ENCODE measurements around the gene PDLIM1. TPM values are rescaled to one million over a fixed set of nuclear protein-coding genes. Genes with fewer than 3 reads are reported as not detected.

PDLIM1 gene
- total RNA-seq, 1 experiment from 2014 or later = not detected

GRCh38 chr10:95321554-95322301, 30.9 kb upstream of the PDLIM1 start:
- in situ Hi-C loops (cut with HindIII; ENCODE audit: low sequenced_read_pairs) = no loop called here
- DNase-seq (ENCODE audit: low spot score) = no peak

DNA sequence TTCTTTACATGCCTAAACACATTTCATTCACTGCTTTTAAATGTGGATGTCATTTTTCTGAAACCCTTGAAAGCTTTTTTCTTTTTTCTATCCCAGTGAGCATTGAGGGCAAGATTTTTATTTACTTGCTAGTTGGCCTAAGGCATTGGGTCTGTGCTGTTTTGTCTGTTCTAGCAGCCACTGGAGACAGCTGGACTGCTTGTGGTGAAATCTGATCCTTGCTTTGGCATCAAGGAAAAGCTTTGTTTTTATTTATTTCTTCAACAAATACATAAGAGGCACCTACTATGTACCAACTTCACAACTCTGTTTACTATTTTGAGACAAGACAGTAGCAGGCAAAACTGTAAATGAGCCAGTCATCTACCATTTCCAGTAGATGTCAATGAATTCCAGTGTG, 28.4 kb upstream of the PDLIM1 start:
- DNase-seq (ENCODE audit: low spot score) = no peak
- in situ Hi-C loops (cut with HindIII; ENCODE audit: low sequenced_read_pairs) = no loop called here

DNA sequence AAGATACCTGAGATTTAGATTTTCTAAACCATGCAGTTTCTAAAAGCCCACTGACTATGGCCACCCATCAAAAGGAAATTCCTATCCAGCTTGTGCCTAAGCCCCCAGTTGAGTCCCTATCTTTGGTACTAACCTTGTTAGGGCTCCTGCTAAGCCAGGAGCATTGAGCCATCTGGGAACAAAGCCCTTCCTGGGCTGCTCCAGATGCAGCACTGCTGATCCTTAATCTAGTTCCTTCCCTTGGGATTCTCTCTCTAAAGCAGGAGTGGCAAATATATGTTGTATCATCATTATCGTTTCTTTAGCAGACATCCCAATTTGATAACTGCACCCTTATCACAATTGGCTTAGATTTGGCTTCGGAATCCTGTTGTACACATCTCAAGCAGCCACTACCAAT, 24.7 kb upstream of the PDLIM1 start:
- no peak for DNase-seq (ENCODE audit: low spot score)
- in situ Hi-C loops (cut with HindIII; ENCODE audit: low sequenced_read_pairs) = no loop called here

DNA sequence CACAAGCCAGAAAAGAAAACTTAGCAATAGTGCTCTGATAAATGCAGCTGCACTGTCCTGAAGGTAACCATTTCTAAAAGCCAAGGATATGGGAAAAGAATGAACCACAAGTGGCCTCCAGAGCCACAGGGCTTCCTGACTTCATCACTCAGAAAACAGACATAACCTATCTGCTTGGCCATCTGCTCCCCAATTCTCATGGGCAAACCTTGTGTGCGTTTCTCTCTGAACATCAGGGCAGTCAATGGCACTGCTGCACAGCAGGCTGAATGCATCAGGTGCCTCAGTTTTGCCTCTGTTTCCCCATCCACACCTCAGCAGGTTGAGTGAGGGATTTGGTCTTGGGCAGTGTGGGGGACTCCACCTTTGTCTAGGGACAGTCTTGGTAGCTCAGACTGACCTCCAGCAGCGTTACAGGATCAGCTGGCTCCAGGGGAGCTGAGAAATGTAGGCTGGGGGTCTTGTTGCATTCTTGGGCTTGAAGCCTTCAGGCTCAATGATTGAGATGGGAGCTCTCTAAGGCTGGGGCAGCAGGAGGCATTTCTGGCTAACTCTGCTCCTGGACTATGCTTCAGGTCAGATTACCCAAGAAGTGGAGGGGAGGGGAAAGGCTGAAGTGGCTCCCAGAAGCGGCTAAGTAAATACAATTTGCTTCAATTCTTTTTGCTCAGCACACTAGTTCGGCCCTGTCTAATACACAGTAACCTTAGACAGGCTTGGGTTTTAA, 23.6 kb upstream of the PDLIM1 start:
- in situ Hi-C loops (cut with HindIII; ENCODE audit: low sequenced_read_pairs) = no loop called here
- DNase-seq (ENCODE audit: low spot score) = no peak

DNA sequence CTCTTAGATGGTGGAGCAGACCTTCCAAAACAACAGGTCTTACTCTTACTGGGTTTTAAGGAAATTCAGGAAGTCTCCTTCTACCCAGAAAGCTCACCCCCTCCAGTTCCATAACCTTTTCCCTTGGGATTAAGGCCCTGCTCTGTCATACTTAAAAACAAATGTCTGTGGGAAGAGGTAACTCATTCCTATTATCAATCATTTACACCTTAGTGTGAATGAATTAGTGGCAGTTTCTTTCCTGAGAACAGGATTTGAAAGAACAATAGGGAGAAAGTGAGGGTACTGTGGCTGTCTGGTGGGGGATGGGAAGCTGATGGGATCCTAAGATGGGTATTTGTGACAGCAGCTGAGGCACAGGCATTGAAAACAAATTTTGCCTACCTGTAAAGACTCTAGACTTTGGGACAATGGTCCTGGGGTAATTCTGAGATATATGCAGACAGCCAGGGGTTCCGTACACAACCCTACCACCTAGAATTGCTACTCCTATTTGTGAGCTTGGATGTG, 22.2 kb upstream of the PDLIM1 start:
- in situ Hi-C loops (cut with HindIII; ENCODE audit: low sequenced_read_pairs) = no loop called here
- DNase-seq (ENCODE audit: low spot score) = no peak

DNA sequence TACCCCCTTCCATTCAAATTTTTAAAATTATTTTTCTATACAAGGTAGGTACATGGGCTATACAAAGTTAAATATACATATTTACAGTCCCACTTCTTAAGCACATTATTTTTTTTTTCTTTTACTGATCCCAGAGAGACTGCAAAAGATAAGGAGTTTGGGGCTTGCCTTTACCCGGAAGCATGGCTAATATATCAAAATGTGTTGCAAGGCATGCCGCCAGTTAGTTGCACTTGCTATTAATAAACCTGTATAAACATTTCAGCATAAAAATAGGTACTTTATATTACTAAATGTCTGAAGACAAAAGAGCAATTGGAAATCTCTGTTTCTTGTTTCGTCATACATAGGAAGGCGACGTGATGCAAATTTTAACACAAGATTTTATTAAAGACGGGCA, 21.5 kb upstream of the PDLIM1 start:
- in situ Hi-C loops (cut with HindIII; ENCODE audit: low sequenced_read_pairs) = no loop called here
- no peak for DNase-seq (ENCODE audit: low spot score)

- DNase-seq (ENCODE audit: low spot score) = no peak
- in situ Hi-C loops (cut with HindIII; ENCODE audit: low sequenced_read_pairs) = no loop called here
Measured at GRCh38 chr10:95309958-95310357, 19.2 kb upstream of the PDLIM1 start.

DNA sequence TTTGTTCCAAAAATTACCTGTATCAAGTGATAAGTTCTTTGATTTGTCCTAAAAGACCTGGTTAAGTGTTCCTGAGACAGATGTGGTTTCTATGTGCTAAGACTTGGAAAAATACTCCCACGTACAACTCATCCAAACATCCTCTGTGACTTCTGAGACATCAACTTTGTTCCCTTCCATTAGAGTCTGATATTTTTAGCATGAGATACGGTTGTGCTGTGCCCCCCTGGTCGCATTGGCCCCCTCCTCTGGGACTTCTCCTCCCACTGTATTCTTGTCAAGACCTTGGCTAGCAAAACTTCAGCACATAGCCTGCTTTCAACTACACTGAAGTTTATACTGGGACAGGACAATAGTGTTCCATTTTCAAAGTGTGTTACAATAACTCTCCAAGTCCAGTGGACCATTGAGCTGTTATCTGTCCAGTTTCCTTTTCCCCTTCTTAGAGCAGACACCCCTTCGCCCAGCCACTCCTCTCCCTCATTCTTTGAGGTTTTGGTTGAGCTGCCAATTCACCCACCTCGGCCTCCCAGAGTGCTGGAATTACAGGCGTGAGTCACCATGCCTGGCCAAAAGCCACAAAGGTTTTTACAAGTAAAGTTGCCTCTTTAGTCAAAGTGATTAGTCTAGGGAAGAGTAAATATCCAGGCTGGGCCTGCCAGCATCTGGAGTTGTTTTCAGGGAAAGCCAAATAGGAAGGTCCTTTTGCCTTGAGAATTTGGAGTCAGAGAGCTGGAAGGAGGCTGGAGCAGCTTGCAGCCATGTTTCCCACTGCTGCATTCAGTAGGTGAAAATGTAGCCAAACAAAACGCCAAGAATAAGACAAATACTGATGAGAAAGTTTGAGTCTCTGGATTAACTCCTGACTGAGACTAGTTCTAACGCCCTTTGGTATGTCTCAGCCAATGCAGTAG, 17.8 kb upstream of the PDLIM1 start:
- in situ Hi-C loops (cut with HindIII; ENCODE audit: low sequenced_read_pairs) = no loop called here

DNA sequence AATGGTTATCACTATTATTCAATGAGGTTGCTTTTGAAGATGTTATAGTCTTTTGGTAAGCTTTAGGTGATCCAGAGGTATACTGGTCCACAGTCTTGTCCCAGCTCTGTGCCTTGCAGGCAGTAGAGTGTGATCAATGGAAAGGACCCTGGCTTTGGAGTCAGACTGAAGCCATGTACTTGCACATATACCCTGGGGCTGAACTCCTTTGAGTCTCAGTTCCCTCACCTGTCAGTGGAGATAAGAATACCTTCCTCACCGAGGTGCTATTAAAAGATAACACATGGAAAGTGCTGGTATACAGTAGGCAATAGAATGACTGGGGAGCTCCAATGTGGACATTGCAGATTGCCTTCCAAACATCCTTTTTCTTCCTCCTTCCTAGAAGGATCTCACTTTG, 16.0 kb upstream of the PDLIM1 start:
- no peak for DNase-seq (ENCODE audit: low spot score)
- in situ Hi-C loops (cut with HindIII; ENCODE audit: low sequenced_read_pairs) = no loop called here

More for the DNA sequence above, 17.8 kb upstream of the PDLIM1 start:
- no peak for DNase-seq (ENCODE audit: low spot score)

GRCh38 chr10:95306318-95306650, 15.5 kb upstream of the PDLIM1 start:
- in situ Hi-C loops (cut with HindIII; ENCODE audit: low sequenced_read_pairs) = no loop called here
- DNase-seq (ENCODE audit: low spot score) = no peak

DNA sequence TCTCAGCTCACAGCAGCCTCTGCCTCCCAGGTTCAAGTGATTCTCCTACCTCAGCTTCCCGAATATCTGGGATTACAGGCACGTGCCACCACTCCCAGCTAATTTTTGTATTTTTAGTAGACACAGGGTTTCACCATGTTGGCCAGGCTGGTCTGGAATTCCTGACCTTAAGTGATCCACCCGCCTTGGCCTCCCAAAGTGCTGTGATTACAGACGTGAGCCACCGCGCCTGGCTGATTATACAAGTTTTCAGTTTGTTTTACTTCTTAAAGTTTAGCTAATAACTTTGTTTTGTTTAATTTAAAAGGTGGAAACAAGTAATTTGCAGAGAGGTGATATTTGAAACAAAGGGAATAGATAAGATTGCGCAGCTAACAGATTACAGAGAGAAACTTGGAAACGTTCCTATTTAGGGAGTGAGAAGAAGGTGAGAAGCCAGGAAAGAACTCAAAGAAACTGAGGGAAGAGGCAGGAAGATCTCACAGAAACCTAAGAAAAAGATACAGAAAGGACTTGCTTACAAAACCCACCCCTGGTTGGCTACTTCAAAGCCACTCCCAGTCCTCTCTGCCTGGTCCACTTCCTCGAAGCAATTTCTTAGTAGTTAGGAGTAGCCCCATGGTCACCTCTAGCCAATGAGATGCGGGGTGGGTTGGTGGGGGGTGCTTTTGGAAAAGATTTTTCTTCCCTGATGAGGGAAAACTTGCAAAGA, 15.0 kb upstream of the PDLIM1 start:
- DNase-seq (ENCODE audit: low spot score) = no peak
- in situ Hi-C loops (cut with HindIII; ENCODE audit: low sequenced_read_pairs) = no loop called here

DNA sequence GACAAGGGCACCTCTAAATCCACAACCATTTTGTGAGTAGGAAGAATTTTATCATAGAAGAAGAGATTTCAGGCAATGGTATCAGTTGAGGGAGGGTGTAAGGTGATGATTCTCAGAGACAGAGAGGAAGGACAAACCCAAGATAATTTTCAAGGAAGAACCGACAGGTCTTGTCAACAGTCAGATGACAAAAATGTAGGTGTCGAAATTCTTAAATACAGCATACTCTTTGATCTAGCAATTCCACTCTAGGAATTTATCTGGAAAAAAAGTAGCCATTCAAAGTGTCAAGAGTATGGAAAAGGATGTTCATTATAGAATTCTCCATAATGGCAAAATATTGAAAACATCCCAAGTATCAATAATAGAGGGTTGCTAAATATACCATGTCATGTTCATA, 14.2 kb upstream of the PDLIM1 start:
- in situ Hi-C loops (cut with HindIII; ENCODE audit: low sequenced_read_pairs) = no loop called here
- DNase-seq (ENCODE audit: low spot score) = no peak

DNA sequence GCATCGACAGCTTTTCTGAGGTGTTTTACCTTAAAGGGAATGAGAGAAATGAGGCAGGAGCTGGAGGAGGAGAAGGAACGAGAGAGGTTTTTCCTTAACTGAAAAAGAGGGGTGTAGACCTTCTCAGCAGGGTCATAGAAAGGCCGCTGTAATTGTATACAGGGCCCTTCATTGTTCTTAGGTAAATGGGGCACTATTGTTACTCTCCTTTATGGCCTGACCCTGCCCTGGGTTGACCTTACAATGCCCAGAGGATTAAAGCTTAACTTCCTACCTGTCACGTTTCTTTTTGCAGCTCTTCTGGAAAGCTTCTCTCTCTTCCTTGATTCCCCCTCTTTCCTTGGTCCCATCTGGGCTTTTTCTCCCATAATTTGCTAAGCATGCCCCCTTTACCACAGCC, 13.7 kb upstream of the PDLIM1 start:
- in situ Hi-C loops (cut with HindIII; ENCODE audit: low sequenced_read_pairs) = no loop called here
- DNase-seq (ENCODE audit: low spot score) = no peak

DNA sequence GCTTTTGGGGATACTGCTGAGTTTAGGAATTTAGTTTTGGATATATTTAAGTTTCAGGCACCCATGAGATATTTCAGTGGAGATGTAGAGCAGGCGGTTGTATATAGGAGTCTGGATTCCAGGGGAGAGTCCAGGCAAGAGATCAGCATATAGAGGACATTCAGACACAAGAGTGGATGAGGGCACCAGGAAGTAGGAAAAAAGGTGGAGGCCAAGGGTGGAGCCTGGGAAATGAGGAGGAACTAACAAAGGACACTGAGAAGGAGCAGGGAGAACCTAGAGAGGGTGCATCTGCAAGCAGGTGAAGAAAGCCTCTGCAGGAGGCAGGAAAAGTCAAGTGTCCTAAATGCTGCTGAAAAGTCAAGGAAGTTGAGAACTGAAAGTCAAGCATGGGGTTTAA, 13.1 kb upstream of the PDLIM1 start:
- in situ Hi-C loops (cut with HindIII; ENCODE audit: low sequenced_read_pairs) = no loop called here
- no peak for DNase-seq (ENCODE audit: low spot score)

- DNase-seq (ENCODE audit: low spot score) = no peak
- in situ Hi-C loops (cut with HindIII; ENCODE audit: low sequenced_read_pairs) = no loop called here
Measured at GRCh38 chr10:95303535-95303934, 12.7 kb upstream of the PDLIM1 start.

DNA sequence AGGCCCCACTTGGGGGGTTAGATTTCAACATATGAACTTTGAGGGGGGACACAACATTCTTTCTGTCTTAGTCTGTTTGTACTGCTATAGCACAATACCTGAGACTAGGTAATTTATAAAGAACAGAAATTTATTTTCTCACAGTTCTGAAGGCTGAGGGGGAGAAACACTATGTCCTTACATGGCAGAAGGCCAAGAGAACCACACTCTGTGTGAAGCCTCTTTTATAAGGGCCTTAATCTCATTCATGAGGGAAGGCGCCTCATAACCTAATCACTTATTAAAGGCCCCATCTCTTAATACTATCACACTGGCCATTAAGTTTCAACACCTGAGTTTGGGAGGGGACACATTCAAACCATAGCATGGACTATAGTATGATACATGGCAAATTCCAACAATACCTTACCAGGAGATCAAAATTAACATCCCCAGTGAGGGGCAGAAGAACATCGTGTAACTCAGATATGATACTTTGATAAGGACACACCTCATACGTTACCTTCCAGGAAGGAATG, 9.3 kb upstream of the PDLIM1 start:
- DNase-seq (ENCODE audit: low spot score) = no peak
- in situ Hi-C loops (cut with HindIII; ENCODE audit: low sequenced_read_pairs) = no loop called here

- no peak for DNase-seq (ENCODE audit: low spot score)
- in situ Hi-C loops (cut with HindIII; ENCODE audit: low sequenced_read_pairs) = no loop called here
Measured at GRCh38 chr10:95297402-95297801, 6.6 kb upstream of the PDLIM1 start.

- in situ Hi-C loops (cut with HindIII; ENCODE audit: low sequenced_read_pairs) = no loop called here
- DNase-seq (ENCODE audit: low spot score) = no peak
Measured at GRCh38 chr10:95296764-95297163, 6.0 kb upstream of the PDLIM1 start.

All from G401 (cell line).